Measurements from ENCODE around the gene PSTPIP2. TPM values are rescaled to one million over a fixed set of nuclear protein-coding genes. Genes with fewer than 3 reads are reported as not detected.

Gene PSTPIP2
- total and polyA plus RNA-seq, 2 of the 4 experiments (the other 2 are of a cell fraction): 10.4 to 12.4 TPM

DNA sequence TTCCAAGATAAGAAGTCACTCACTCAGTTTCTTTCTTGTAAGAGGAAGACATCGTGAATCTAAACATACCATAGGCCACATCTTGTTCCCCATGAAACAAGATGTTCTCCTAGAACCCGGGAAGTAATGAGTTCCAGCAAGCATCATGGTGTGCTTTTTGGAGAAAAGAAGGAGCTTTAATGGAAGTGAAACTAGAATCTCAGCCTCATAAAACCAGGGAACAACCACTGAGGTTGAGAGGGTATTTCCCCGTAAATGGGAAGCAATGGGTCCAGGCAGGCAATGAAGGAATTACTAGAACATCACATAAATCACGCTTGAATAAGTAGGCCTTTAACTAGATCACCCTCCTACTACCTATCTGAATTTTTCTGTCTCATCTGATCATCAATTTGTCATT is 40.3 kb downstream of the PSTPIP2 start:
- Histone ChIP-seq H4K20me1 (ENCODE audit: insufficient read depth, low read length) (no peaks in the 10 kb centered on the region), H3K4ac (ENCODE audit: low read depth, low read length) (no peak overlapping the region), H3K18ac (ENCODE audit: low read depth, low read length) (no peak overlapping the region), H3K9ac (ENCODE audit: low read depth, low read length) (no peak overlapping the region), H4K91ac (ENCODE audit: insufficient read depth, low read depth, low read length) (no peak overlapping the region), H2BK5ac (ENCODE audit: low read depth, low read length, poor library complexity, severe bottlenecking) (no peak overlapping the region), H3K27me3 (ENCODE audit: control insufficient read depth, insufficient read depth, low read length) (no peaks in the 10 kb centered on the region), H2AK9ac (replicated peaks; ENCODE audit: low read depth, low read length, poor library complexity) (no peak overlapping the region), H4K5ac (ENCODE audit: low read depth, low read length) (no peak overlapping the region), H3K4me3 (ENCODE audit: insufficient read depth, low read depth, low read length) (no peak overlapping the region), H2BK15ac (ENCODE audit: low read depth, low read length) (no peak overlapping the region), H3K56ac (ENCODE audit: extremely low read depth, insufficient read depth, low read length) (no peak overlapping the region), H3K36me3 (ENCODE audit: control insufficient read depth, insufficient read depth, low read length) (peaks cover 3% of the 10 kb centered on the region; the same call in 1 of the 2 replicates), H3K9me3 (ENCODE audit: control insufficient read depth, insufficient read depth, low read length) (no peaks in the 10 kb centered on the region), H3K4me2 (ENCODE audit: low read depth, low read length) (no peak overlapping the region), H3K9me1 (ENCODE audit: insufficient read depth, low read length) (no peaks in the 10 kb centered on the region), H3K27ac (ENCODE audit: insufficient read depth, low read length) (no peak overlapping the region), H2AK5ac (ENCODE audit: low read depth, low read length) (no peak overlapping the region), H3K79me1 (ENCODE audit: low read depth in 1 of 2, low read length in 2 of 2) (peaks cover 7 to 19% of the 10 kb centered on the region in 2 experiments; a peak in 3 of 4 replicates), H2BK20ac (ENCODE audit: low read depth, low read length) (no peak overlapping the region), H3K4me1 (ENCODE audit: control insufficient read depth, insufficient read depth, low read length) (peaks cover 1% of the 10 kb centered on the region; the same call in 1 of the 2 replicates), H3K14ac (replicated peaks; ENCODE audit: low read depth, low read length) (no peak overlapping the region), H4K8ac (ENCODE audit: low read depth in 2 of 2, low read length in 2 of 2) (no peak overlapping the region), H2AFZ (replicated peaks; ENCODE audit: low read length, poor library complexity) (no peak overlapping the region), H3K23ac (ENCODE audit: low read depth, low read length) (no peak overlapping the region), H2BK120ac (ENCODE audit: low read depth, low read length) (no peak overlapping the region)
- dilution Hi-C loops (cut with HindIII; ENCODE audit: low sequenced_read_pairs, unreplicated experiment) (no loop called here), intact Hi-C loops (cut with micrococcal nuclease) (no loop called here), in situ Hi-C loops (cut with MboI; ENCODE audit: low sequenced_read_pairs) (no loop called here)
- DNase-seq (no peak), ATAC-seq (ENCODE audit: low read depth) (no peak)
- no TSS peak for BruUV-seq (replicated peaks)
- POLR2A ChIA-PET (ENCODE audit: unreplicated experiment): no interaction called here
- TF ChIP-seq, protein P1, sequence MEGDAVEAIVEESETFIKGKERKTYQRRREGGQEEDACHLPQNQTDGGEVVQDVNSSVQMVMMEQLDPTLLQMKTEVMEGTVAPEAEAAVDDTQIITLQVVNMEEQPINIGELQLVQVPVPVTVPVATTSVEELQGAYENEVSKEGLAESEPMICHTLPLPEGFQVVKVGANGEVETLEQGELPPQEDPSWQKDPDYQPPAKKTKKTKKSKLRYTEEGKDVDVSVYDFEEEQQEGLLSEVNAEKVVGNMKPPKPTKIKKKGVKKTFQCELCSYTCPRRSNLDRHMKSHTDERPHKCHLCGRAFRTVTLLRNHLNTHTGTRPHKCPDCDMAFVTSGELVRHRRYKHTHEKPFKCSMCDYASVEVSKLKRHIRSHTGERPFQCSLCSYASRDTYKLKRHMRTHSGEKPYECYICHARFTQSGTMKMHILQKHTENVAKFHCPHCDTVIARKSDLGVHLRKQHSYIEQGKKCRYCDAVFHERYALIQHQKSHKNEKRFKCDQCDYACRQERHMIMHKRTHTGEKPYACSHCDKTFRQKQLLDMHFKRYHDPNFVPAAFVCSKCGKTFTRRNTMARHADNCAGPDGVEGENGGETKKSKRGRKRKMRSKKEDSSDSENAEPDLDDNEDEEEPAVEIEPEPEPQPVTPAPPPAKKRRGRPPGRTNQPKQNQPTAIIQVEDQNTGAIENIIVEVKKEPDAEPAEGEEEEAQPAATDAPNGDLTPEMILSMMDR (conservative IDR thresholded peaks at IDR 0.05; ENCODE audit: low read depth, low read length): no peak
- TF ChIP-seq, protein P2, sequence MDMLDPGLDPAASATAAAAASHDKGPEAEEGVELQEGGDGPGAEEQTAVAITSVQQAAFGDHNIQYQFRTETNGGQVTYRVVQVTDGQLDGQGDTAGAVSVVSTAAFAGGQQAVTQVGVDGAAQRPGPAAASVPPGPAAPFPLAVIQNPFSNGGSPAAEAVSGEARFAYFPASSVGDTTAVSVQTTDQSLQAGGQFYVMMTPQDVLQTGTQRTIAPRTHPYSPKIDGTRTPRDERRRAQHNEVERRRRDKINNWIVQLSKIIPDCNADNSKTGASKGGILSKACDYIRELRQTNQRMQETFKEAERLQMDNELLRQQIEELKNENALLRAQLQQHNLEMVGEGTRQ (IDR thresholded peaks at IDR 0.05; ENCODE audit: low read depth, low read length): no peak
- no peak for TF ChIP-seq FOS (IDR thresholded peaks at IDR 0.05; ENCODE audit: low read depth, low read length)
- TF ChIP-seq, protein P3, sequence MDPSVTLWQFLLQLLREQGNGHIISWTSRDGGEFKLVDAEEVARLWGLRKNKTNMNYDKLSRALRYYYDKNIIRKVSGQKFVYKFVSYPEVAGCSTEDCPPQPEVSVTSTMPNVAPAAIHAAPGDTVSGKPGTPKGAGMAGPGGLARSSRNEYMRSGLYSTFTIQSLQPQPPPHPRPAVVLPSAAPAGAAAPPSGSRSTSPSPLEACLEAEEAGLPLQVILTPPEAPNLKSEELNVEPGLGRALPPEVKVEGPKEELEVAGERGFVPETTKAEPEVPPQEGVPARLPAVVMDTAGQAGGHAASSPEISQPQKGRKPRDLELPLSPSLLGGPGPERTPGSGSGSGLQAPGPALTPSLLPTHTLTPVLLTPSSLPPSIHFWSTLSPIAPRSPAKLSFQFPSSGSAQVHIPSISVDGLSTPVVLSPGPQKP (IDR thresholded peaks at IDR 0.05; ENCODE audit: borderline replicate concordance, low read depth, low read length): no peak
- no peak for TF ChIP-seq BHLHE40 (IDR thresholded peaks at IDR 0.05; ENCODE audit: low read depth, low read length)
- TF ChIP-seq CEBPB (IDR thresholded peaks at IDR 0.05; ENCODE audit: low read depth, low read length): no peak
- TF ChIP-seq CHD1 (IDR thresholded peaks at IDR 0.05; ENCODE audit: low read depth, low read length): no peak
- CTCF ChIA-PET: no interaction called here
- 100% methylated on average over 1 of the region's 4 CpGs; no CpG with 5 or more reads in 1 of the 2 experiments for WGBS, 2 experiments (ENCODE audit: extremely low coverage in 2 of 2, insufficient read length in 1 of 2)

All from IMR-90 (cell line).